ENCODE results near the gene ISG15. TPM values are rescaled to one million over a fixed set of nuclear protein-coding genes. Genes with fewer than 3 reads are reported as not detected.

Gene ISG15
- total and polyA plus RNA-seq, 9 of the 15 experiments (the other 6 are each of a cell fraction or from before 2014, with no cell fraction given), result 0.40 to 58.3 (median 12.2) TPM

GRCh38 chr1:1058088-1058905, 45.0 kb downstream of the ISG15 start (continued):
- TF ChIP-seq U2AF2 (optimal IDR thresholded peaks at IDR 0.05; ENCODE audit: low read depth, low read length) (no peak), HMGXB4 (CRISPR knock-in tag; IDR thresholded peaks at IDR 0.05) (no peak), KHSRP (IDR thresholded peaks at IDR 0.05) (no peak), ZSCAN29 (IDR thresholded peaks at IDR 0.05) (no peak), TGIF2 (CRISPR knock-in tag; IDR thresholded peaks at IDR 0.05) (no peak), GTF2A2 (tag; IDR thresholded peaks at IDR 0.05) (no peak), MTF1 (CRISPR knock-in tag; IDR thresholded peaks at IDR 0.05; ENCODE audit: borderline replicate concordance) (no peak), IFI16 (CRISPR knock-in tag; IDR thresholded peaks at IDR 0.05) (no peak), ZNF764 (CRISPR knock-in tag; IDR thresholded peaks at IDR 0.05; ENCODE audit: low read depth) (no peak), ARID4B (CRISPR knock-in tag; IDR thresholded peaks at IDR 0.05) (0 out of 2 replicates have a peak, but pooled peaks have one; percentile 6), ZKSCAN8 (CRISPR knock-in tag; IDR thresholded peaks at IDR 0.05) (no peak), ZNF280A (IDR thresholded peaks at IDR 0.05; ENCODE audit: low read depth, partially characterized antibody) (no peak)
